ENCODE measurements around the gene DVL1.

- TF ChIP-seq POLR2A (IDR thresholded peaks at IDR 0.05; ENCODE audit: low read length) (no peak), GATA1 (IDR thresholded peaks at IDR 0.05; ENCODE audit: low read depth, low read length) (no peak)
These were observed 18.1 kb upstream of the DVL1 start for GRCh38 chr1:1367315-1367714.

Data from erythroblast (primary cell).